ENCODE measurements around the gene CDH2. TPM values are rescaled to one million over a fixed set of nuclear protein-coding genes. Genes with fewer than 3 reads are reported as not detected.

Gene CDH2
- total and polyA plus RNA-seq, 4 donors = 0.14 to 5.0 (median 0.87) TPM

DNA sequence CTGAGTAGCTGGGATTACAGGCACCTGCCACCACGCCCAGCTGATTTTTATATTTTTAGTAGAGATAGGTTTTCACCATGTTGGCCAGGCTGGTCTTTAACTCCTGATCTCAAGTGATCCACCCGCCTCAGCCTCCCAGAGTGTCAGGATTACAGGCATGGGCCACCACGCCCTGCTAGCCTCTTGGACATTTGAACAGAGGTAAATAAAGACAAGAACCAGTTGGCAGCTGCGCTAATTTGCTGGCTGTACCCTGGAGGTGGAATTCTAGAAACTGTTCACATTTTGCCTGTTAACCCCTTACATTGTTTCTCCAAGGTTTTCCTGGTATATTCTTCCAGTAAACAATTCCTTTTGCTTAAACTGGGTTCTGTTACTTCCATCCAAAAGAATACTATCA is 132.9 kb downstream of the CDH2 start:
- Histone ChIP-seq H3K4me1 (ENCODE audit: control insufficient read depth in 5 of 5, insufficient read depth in 5 of 5, low read length in 5 of 5) (peaks cover 0 to 18% (median 10%) of the 10 kb centered on the region in 5 donors), H3K9me3 (ENCODE audit: control insufficient read depth in 4 of 4, insufficient read depth in 3 of 4, low read length in 3 of 4) (no peaks in the 10 kb centered on the region), H3K27me3 (ENCODE audit: control insufficient read depth in 3 of 3, insufficient read depth in 3 of 3, low read length in 2 of 3) (no peaks in the 10 kb centered on the region), H3K36me3 (ENCODE audit: control insufficient read depth in 4 of 4, insufficient read depth in 4 of 4, low read length in 4 of 4) (no peaks in the 10 kb centered on the region), H3K27ac (ENCODE audit: low read depth in 1 of 2, low read length in 1 of 2) (peak overlapping the region in 1 of 2 donors; percentile 3), H3K4me3 (no peak overlapping the region), H3K9ac (ENCODE audit: insufficient read depth in 1 of 2, low read length in 2 of 2) (no peak overlapping the region)
- ATAC-seq (ENCODE audit: insufficient read depth, low FRiP score) (no peak), DNase-seq (no peak)
- 79 to 86% methylated on average over 4 of the region's 4 CpGs for WGBS, 2 donors
- TF ChIP-seq, protein P1, sequence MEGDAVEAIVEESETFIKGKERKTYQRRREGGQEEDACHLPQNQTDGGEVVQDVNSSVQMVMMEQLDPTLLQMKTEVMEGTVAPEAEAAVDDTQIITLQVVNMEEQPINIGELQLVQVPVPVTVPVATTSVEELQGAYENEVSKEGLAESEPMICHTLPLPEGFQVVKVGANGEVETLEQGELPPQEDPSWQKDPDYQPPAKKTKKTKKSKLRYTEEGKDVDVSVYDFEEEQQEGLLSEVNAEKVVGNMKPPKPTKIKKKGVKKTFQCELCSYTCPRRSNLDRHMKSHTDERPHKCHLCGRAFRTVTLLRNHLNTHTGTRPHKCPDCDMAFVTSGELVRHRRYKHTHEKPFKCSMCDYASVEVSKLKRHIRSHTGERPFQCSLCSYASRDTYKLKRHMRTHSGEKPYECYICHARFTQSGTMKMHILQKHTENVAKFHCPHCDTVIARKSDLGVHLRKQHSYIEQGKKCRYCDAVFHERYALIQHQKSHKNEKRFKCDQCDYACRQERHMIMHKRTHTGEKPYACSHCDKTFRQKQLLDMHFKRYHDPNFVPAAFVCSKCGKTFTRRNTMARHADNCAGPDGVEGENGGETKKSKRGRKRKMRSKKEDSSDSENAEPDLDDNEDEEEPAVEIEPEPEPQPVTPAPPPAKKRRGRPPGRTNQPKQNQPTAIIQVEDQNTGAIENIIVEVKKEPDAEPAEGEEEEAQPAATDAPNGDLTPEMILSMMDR (IDR thresholded peaks at IDR 0.05; ENCODE audit: control extremely low read depth, extremely low read depth) = no peak

DNA sequence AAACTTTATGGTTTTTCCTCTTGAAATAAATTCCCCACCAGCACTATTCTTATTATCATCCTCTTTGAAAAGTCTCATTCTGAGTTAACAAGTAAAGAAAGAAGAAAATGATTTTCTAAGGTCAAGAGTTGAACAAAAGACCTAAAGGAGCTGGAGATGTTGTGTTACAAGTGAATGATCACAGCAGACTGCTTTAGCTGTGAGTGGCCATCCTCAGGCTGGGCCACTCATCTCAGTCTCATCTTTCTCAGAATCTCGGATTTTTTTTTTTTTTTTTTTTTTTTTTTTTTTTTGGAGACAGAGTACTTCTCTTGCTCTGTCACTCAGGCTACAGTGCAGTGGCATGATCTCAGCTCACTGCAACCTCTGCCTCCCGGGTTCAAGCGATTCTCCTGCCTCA is 133.3 kb downstream of the CDH2 start:
- ATAC-seq (ENCODE audit: insufficient read depth, low FRiP score) = no peak
- Histone ChIP-seq H3K9ac (ENCODE audit: insufficient read depth in 1 of 2, low read length in 2 of 2) (no peak overlapping the region), H3K9me3 (ENCODE audit: control insufficient read depth in 4 of 4, insufficient read depth in 3 of 4, low read length in 3 of 4) (no peaks in the 10 kb centered on the region), H3K27ac (ENCODE audit: low read depth in 1 of 2, low read length in 1 of 2) (no peak overlapping the region), H3K27me3 (ENCODE audit: control insufficient read depth in 3 of 3, insufficient read depth in 3 of 3, low read length in 2 of 3) (no peaks in the 10 kb centered on the region), H3K4me1 (ENCODE audit: control insufficient read depth in 5 of 5, insufficient read depth in 5 of 5, low read length in 5 of 5) (peaks cover 0 to 16% (median 12%) of the 10 kb centered on the region in 5 donors), H3K4me3 (no peak overlapping the region), H3K36me3 (ENCODE audit: control insufficient read depth in 4 of 4, insufficient read depth in 4 of 4, low read length in 4 of 4) (no peaks in the 10 kb centered on the region)
- WGBS, 2 donors = 84 to 86% methylated on average over 3 of the region's 3 CpGs
- no peak for DNase-seq
- TF ChIP-seq, protein P1 (IDR thresholded peaks at IDR 0.05; ENCODE audit: control extremely low read depth, extremely low read depth) = no peak

DNA sequence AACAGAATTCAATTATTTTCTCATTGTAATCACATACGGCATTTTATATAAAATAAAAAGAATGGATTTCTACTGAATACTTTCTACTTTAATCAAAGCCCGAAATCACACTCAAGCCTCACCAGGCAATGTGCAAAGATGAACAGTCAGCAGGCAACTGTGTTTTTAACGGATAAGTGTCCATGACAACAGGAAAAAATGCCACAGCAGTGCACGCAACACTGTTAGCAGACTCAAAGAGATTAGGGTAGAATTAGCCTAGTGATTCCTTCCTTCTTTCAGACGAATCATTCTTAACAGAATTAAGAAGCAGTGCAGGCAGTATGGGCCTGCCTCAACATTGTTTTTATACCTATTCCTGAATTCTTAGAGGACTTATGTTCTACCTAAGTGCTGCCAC is 135.6 kb downstream of the CDH2 start:
- WGBS, 2 donors = 49 to 60% methylated on average over 5 of the region's 5 CpGs
- H3K9ac ChIP-seq (ENCODE audit: insufficient read depth in 1 of 2, low read length in 2 of 2) = no peak overlapping the region
- ATAC-seq (ENCODE audit: insufficient read depth, low FRiP score) = no peak
- no peak overlapping the region for H3K27ac ChIP-seq (ENCODE audit: low read depth in 1 of 2, low read length in 1 of 2)
- DNase-seq = peak; percentile 31 to 66 (median 54)
- peaks cover 0 to 2% (median 0%) of the 10 kb centered on the region in 4 donors for H3K9me3 ChIP-seq (ENCODE audit: control insufficient read depth in 4 of 4, insufficient read depth in 3 of 4, low read length in 3 of 4)
- TF ChIP-seq, protein P1 (IDR thresholded peaks at IDR 0.05; ENCODE audit: control extremely low read depth, extremely low read depth) = no peak
- H3K4me1 ChIP-seq (ENCODE audit: control insufficient read depth in 5 of 5, insufficient read depth in 5 of 5, low read length in 5 of 5) = peaks cover 0 to 16% (median 12%) of the 10 kb centered on the region in 5 donors
- no peaks in the 10 kb centered on the region for H3K27me3 ChIP-seq (ENCODE audit: control insufficient read depth in 3 of 3, insufficient read depth in 3 of 3, low read length in 2 of 3)
- H3K36me3 ChIP-seq (ENCODE audit: control insufficient read depth in 4 of 4, insufficient read depth in 4 of 4, low read length in 4 of 4) = no peaks in the 10 kb centered on the region
- no peak overlapping the region for H3K4me3 ChIP-seq

GRCh38 chr18:28040716-28041115 is 136.2 kb downstream of the CDH2 start:
- TF ChIP-seq, protein P1 (IDR thresholded peaks at IDR 0.05; ENCODE audit: control extremely low read depth, extremely low read depth) = no peak
- Histone ChIP-seq H3K36me3 (ENCODE audit: control insufficient read depth in 4 of 4, insufficient read depth in 4 of 4, low read length in 4 of 4) (no peaks in the 10 kb centered on the region), H3K27me3 (ENCODE audit: control insufficient read depth in 3 of 3, insufficient read depth in 3 of 3, low read length in 2 of 3) (no peaks in the 10 kb centered on the region), H3K27ac (ENCODE audit: low read depth in 1 of 2, low read length in 1 of 2) (no peak overlapping the region), H3K4me1 (ENCODE audit: control insufficient read depth in 5 of 5, insufficient read depth in 5 of 5, low read length in 5 of 5) (peaks cover 0 to 14% (median 9%) of the 10 kb centered on the region in 5 donors), H3K4me3 (no peak overlapping the region), H3K9me3 (ENCODE audit: control insufficient read depth in 4 of 4, insufficient read depth in 3 of 4, low read length in 3 of 4) (peaks cover 0 to 2% (median 0%) of the 10 kb centered on the region in 4 donors), H3K9ac (ENCODE audit: insufficient read depth in 1 of 2, low read length in 2 of 2) (no peak overlapping the region)
- ATAC-seq (ENCODE audit: insufficient read depth, low FRiP score) = no peak
- DNase-seq = no peak
